Measurements from ENCODE around the gene TMPRSS9. TPM values are rescaled to one million over a fixed set of nuclear protein-coding genes. Genes with fewer than 3 reads are reported as not detected.
A peak's percentile ranks its signal among the peaks of the same experiment; 100 is the strongest.

TMPRSS9 gene
- total RNA-seq, 4 donors from 2014 or later: 0.19 TPM; not detected in 3

DNA sequence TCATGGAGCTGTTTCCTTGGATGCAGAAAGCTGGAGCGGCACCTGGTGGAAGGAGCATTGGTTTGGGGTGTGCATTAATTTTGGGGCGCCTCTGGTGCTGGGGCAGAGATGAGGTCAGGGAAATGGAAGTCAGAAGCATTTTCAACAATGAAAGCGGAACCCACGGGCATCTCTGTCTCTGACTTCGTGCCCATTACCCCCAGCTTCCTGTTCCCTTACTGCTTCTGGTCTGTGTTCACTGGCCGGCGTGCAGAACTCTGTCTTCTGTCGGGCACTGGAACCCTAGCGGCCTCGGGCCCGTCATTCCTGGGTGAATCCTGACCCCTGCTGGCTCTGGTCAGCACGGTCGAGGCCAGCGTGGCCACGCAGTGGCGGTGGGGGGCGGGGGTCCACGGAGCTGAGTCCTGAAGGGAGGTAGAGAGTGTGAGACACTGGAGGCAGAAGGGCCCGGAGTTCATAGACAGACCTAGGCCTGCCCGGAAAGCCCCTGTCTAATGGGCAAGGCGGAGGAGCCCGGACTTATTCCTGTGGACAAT, 44.2 kb upstream of the TMPRSS9 start:
- DNase-seq: no peak
- TF ChIP-seq, protein P1, sequence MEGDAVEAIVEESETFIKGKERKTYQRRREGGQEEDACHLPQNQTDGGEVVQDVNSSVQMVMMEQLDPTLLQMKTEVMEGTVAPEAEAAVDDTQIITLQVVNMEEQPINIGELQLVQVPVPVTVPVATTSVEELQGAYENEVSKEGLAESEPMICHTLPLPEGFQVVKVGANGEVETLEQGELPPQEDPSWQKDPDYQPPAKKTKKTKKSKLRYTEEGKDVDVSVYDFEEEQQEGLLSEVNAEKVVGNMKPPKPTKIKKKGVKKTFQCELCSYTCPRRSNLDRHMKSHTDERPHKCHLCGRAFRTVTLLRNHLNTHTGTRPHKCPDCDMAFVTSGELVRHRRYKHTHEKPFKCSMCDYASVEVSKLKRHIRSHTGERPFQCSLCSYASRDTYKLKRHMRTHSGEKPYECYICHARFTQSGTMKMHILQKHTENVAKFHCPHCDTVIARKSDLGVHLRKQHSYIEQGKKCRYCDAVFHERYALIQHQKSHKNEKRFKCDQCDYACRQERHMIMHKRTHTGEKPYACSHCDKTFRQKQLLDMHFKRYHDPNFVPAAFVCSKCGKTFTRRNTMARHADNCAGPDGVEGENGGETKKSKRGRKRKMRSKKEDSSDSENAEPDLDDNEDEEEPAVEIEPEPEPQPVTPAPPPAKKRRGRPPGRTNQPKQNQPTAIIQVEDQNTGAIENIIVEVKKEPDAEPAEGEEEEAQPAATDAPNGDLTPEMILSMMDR (IDR thresholded peaks at IDR 0.05): peak; percentile 23 to 44 (median 35)
- TF ChIP-seq POLR2A (IDR thresholded peaks at IDR 0.05): no peak
- intact Hi-C loops (cut with DNase I): no loop called here

DNA sequence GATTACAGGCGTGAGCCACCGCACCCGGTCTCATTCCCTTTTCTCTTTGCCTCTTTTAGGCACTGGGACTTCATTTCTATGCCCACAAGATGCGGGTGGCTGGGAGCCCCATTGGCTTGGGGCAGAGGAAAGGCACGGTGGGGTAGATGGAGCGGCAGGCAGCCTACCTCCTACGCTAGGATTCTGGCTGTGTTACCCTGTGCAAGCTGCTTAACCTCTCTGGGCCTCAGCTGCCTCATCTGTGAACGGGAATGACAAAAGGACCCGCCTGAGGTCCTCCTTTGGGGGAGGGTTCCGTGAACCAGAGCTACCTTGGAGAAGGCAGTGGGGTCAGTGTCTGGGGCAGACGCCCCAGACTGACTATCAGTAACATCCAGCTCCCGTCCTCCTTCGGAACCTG, 42.8 kb upstream of the TMPRSS9 start:
- Histone ChIP-seq H3K27me3 (peaks cover 0 to 24% (median 4%) of the 10 kb centered on the region in 4 donors), H3K36me3 (peaks cover 0 to 18% (median 0%) of the 10 kb centered on the region in 3 donors), H3K4me1 (peaks cover 0 to 4% (median 0%) of the 10 kb centered on the region in 3 donors), H3K9me3 (peaks cover 0 to 7% (median 0%) of the 10 kb centered on the region in 3 donors), H3K27ac (no peak overlapping the region), H3K4me3 (no peak overlapping the region)
- intact Hi-C loops (cut with DNase I): no loop called here
- no peak for DNase-seq
- TF ChIP-seq, protein P1 (IDR thresholded peaks at IDR 0.05): no peak
- no peak for TF ChIP-seq POLR2A (IDR thresholded peaks at IDR 0.05)
- 92 to 93% methylated on average over 3 to 9 of the region's 13 CpGs for WGBS, 2 donors

More for the DNA sequence above, 44.2 kb upstream of the TMPRSS9 start:
- Histone ChIP-seq H3K27me3 (peaks cover 0 to 38% (median 6%) of the 10 kb centered on the region in 4 donors), H3K36me3 (peaks cover 0 to 3% (median 0%) of the 10 kb centered on the region in 3 donors), H3K27ac (no peak overlapping the region), H3K9me3 (peaks cover 0 to 7% (median 0%) of the 10 kb centered on the region in 3 donors), H3K4me1 (peaks cover 0 to 4% (median 0%) of the 10 kb centered on the region in 3 donors), H3K4me3 (no peak overlapping the region)
- 54 to 73% methylated on average over 5 to 6 of the region's 22 CpGs for WGBS, 2 donors

DNA sequence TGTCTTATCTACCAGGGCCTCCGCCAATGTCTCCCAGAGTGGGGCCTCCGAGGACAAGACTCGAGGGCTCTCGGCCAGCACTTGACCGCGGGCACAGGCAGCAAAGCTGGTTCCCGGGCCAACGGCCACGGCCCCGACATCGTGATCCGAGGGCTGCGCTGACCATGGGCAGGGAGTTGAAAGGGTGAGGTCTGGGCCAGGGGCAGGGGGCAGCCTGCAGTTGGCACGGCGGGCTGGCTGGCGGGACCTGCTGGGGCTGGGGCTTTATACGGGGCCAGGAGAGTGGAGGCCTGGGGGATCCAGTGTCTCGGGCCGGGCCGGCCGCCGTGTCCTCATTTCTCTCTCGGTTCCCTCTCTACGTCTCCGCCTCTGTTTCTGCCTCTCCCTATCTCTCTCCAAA, 42.3 kb upstream of the TMPRSS9 start:
- H3K9me3 ChIP-seq: peaks cover 0 to 7% (median 0%) of the 10 kb centered on the region in 3 donors
- intact Hi-C loops (cut with DNase I): no loop called here
- DNase-seq: no peak
- WGBS, 2 donors: 85 to 89% methylated on average over 9 to 12 of the region's 25 CpGs
- H3K4me1 ChIP-seq: peaks cover 0 to 4% (median 0%) of the 10 kb centered on the region in 3 donors
- peaks cover 0 to 22% (median 4%) of the 10 kb centered on the region in 3 donors for H3K36me3 ChIP-seq
- no peak overlapping the region for H3K4me3 ChIP-seq
- TF ChIP-seq, protein P1 (IDR thresholded peaks at IDR 0.05): no peak
- TF ChIP-seq POLR2A (IDR thresholded peaks at IDR 0.05): no peak
- H3K27me3 ChIP-seq: peaks cover 0 to 19% (median 2%) of the 10 kb centered on the region in 4 donors
- no peak overlapping the region for H3K27ac ChIP-seq

DNA sequence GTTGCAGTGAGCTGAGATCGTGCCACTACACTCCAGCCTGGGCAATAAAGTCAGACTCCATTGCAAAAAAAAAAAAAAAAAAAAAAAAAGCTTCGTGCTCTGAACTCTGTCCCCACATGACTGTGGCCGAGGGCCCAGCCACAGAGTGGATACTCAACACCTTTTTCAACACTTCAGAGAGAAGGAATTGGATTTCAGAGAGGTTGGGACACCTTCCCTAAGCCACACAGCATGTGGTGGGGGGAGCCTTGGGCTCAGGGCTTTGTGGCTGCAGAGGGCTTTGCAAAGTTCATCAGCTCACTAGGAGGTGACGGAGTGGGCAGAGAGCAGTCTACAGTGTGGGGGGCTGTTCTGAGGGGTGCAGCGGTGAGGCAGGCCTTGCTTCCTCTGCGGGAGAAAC, 41.1 kb upstream of the TMPRSS9 start:
- WGBS, 2 donors: 69 to 80% methylated on average over 3 to 5 of the region's 6 CpGs
- intact Hi-C loops (cut with DNase I): no loop called here
- Histone ChIP-seq H3K27ac (no peak overlapping the region), H3K27me3 (peaks cover 0 to 8% (median 0%) of the 10 kb centered on the region in 4 donors), H3K36me3 (peaks cover 7 to 34% (median 11%) of the 10 kb centered on the region in 3 donors), H3K4me3 (no peak overlapping the region), H3K9me3 (peaks cover 0 to 7% (median 0%) of the 10 kb centered on the region in 3 donors), H3K4me1 (peaks cover 0 to 4% (median 0%) of the 10 kb centered on the region in 3 donors)
- TF ChIP-seq, protein P1 (IDR thresholded peaks at IDR 0.05): no peak
- TF ChIP-seq POLR2A (IDR thresholded peaks at IDR 0.05): no peak
- no peak for DNase-seq

DNA sequence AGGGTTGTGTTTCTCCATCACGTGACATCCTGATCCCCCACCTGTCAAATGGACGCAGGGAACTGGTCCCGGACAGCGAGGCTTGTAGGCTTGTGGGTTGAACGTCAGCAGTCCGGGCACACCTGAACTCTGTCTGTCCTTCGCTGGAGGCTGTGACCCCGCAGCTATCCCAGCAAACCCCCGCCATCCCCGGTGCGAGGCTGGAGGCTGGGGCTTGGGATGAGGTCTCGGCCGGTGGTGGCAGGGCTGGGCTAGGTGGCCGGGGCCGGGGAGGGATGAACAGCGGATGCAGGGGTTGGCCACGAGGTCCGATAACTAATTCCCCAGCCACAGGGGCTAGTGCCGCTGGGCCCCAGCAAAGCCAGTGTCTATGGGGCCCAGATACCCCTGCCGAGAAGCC, 40.5 kb upstream of the TMPRSS9 start:
- WGBS, 2 donors: 78 to 93% methylated on average over 9 to 10 of the region's 20 CpGs
- peaks cover 0 to 4% (median 0%) of the 10 kb centered on the region in 3 donors for H3K4me1 ChIP-seq
- no peak overlapping the region for H3K27ac ChIP-seq
- no peak for DNase-seq
- H3K36me3 ChIP-seq: peaks cover 7 to 40% (median 16%) of the 10 kb centered on the region in 3 donors
- intact Hi-C loops (cut with DNase I): no loop called here
- H3K27me3 ChIP-seq: peaks cover 0 to 2% (median 0%) of the 10 kb centered on the region in 4 donors
- H3K4me3 ChIP-seq: no peak overlapping the region
- H3K9me3 ChIP-seq: peaks cover 0 to 7% (median 0%) of the 10 kb centered on the region in 3 donors
- TF ChIP-seq POLR2A (IDR thresholded peaks at IDR 0.05): no peak
- TF ChIP-seq, protein P1 (IDR thresholded peaks at IDR 0.05): no peak
